Spinal cord (tissue), 10 donors: ENCODE results near the gene SH3RF3. TPM values are rescaled to one million over a fixed set of nuclear protein-coding genes. Genes with fewer than 3 reads are reported as not detected.

Source experiments
- DNase-seq, 6 donors: peaks; one replicate each; pipeline versions ENCODE4 v3.0.0 to v3.0.0-alpha.2; 2013 to 2015; ENCODE audit warnings: low spot score in 6 of 6, low read depth in 4 of 6
- H3K27ac ChIP-seq: one replicate; pipeline ENCODE4 v1.5.1; 2013; ENCODE audit warnings: low read depth, low read length, control low read depth
- H3K27me3 ChIP-seq: one replicate; pipeline ENCODE4 v1.6.1; 2013; ENCODE audit warnings: low read length; ENCODE audit not compliant: control insufficient read depth, insufficient read depth
- H3K36me3 ChIP-seq: one replicate; pipeline ENCODE4 v1.6.1; 2013; ENCODE audit warnings: low read length; ENCODE audit not compliant: control insufficient read depth, insufficient read depth
- H3K4me1 ChIP-seq: one replicate; pipeline ENCODE4 v1.6.1; 2013; ENCODE audit warnings: low read length; ENCODE audit not compliant: control insufficient read depth, insufficient read depth
- H3K4me3 ChIP-seq: one replicate; pipeline ENCODE4 v1.5.1; 2013; ENCODE audit warnings: low read depth, low read length, control low read depth
- H3K9me3 ChIP-seq: one replicate; pipeline ENCODE4 v1.6.1; 2013; ENCODE audit warnings: low read length; ENCODE audit not compliant: control insufficient read depth, insufficient read depth
- WGBS: methylation state at CpG from one replicate; pipeline ENCODE4 v1.1.5; 2013; ENCODE audit warnings: missing lambda C conversion rate; ENCODE audit not compliant: insufficient coverage; 5-methylcytosine and 5-hydroxymethylcytosine counted together
- polyA plus RNA-seq, 2 donors: library from polyadenylated mRNA; unstranded; fragments of 120-200 nt; gene quantifications; one replicate each; pipeline ENCODE4 v1.2.1, GENCODE V29; 2013; ENCODE audit not compliant: insufficient read length in 2 of 2
- total RNA-seq, 2 donors: library from RNA; depleted of rRNA in 1 of 2; stranded (reverse); fragments of 120-200 nt in 1 of 2; fragments of >200 nt in 1 of 2; gene quantifications; one replicate each; pipeline versions ENCODE4 v1.2.3 to v1.2.4, GENCODE V29; 2013 to 2014
- donor health status: healthy.

Gene SH3RF3
- total and polyA plus RNA-seq, 4 donors = 4.8 to 11.8 (median 7.8) TPM

- 87% methylated on average over 16 of the region's 16 CpGs for WGBS
Measured at GRCh38 chr2:109422758-109423500, 293.9 kb downstream of the SH3RF3 start.

GRCh38 chr2:109423556-109424359 lies 294.8 kb downstream of the SH3RF3 start:
- no peak for DNase-seq
- Histone ChIP-seq H3K9me3 (no peaks in the 10 kb centered on the region), H3K36me3 (peaks cover 7% of the 10 kb centered on the region), H3K27me3 (no peaks in the 10 kb centered on the region), H3K4me3 (no peak overlapping the region), H3K4me1 (no peaks in the 10 kb centered on the region), H3K27ac (no peak overlapping the region)
- WGBS = 89% methylated on average over 20 of the region's 22 CpGs

More at GRCh38 chr2:109422758-109423500, 293.9 kb downstream of the SH3RF3 start:
- H3K27ac ChIP-seq = no peak overlapping the region
- DNase-seq = no peak
- no peak overlapping the region for H3K4me3 ChIP-seq
- H3K27me3 ChIP-seq = no peaks in the 10 kb centered on the region
- no peaks in the 10 kb centered on the region for H3K4me1 ChIP-seq
- H3K9me3 ChIP-seq = no peaks in the 10 kb centered on the region
- peaks cover 7% of the 10 kb centered on the region for H3K36me3 ChIP-seq

- Histone ChIP-seq H3K4me1 (peaks cover 8% of the 10 kb centered on the region), H3K27ac (no peak overlapping the region), H3K4me3 (no peak overlapping the region), H3K27me3 (peaks cover 2% of the 10 kb centered on the region), H3K36me3 (peaks cover 14% of the 10 kb centered on the region), H3K9me3 (no peaks in the 10 kb centered on the region)
- WGBS = 100% methylated on average over 2 of the region's 3 CpGs
- no peak for DNase-seq
Measured at GRCh38 chr2:109425411-109425810, 296.4 kb downstream of the SH3RF3 start.

- Histone ChIP-seq H3K9me3 (no peaks in the 10 kb centered on the region), H3K36me3 (peaks cover 14% of the 10 kb centered on the region), H3K27me3 (peaks cover 2% of the 10 kb centered on the region), H3K27ac (no peak overlapping the region), H3K4me1 (peaks cover 8% of the 10 kb centered on the region), H3K4me3 (no peak overlapping the region)
- no peak for DNase-seq
- 95% methylated on average over 11 of the region's 11 CpGs for WGBS
Measured at GRCh38 chr2:109427661-109428091, 298.7 kb downstream of the SH3RF3 start.

GRCh38 chr2:109428281-109428680 lies 299.3 kb downstream of the SH3RF3 start:
- H3K27ac ChIP-seq = no peak overlapping the region
- H3K36me3 ChIP-seq = peaks cover 14% of the 10 kb centered on the region
- WGBS = 91% methylated on average over 10 of the region's 12 CpGs
- DNase-seq = no peak
- H3K9me3 ChIP-seq = no peaks in the 10 kb centered on the region
- peaks cover 2% of the 10 kb centered on the region for H3K27me3 ChIP-seq
- no peak overlapping the region for H3K4me3 ChIP-seq
- peaks cover 8% of the 10 kb centered on the region for H3K4me1 ChIP-seq

- peaks cover 8% of the 10 kb centered on the region for H3K36me3 ChIP-seq
- DNase-seq = no peak
- no peaks in the 10 kb centered on the region for H3K9me3 ChIP-seq
- peaks cover 8% of the 10 kb centered on the region for H3K4me1 ChIP-seq
- WGBS = 89% methylated on average over 18 of the region's 19 CpGs
- H3K27ac ChIP-seq = no peak overlapping the region
- peaks cover 2% of the 10 kb centered on the region for H3K27me3 ChIP-seq
- no peak overlapping the region for H3K4me3 ChIP-seq
Measured at GRCh38 chr2:109428841-109429566, 300.0 kb downstream of the SH3RF3 start.

GRCh38 chr2:109429567-109430328 lies 300.7 kb downstream of the SH3RF3 start:
- DNase-seq = peak in 2 of 6 donors; percentile 39 to 63
- H3K4me1 ChIP-seq = peaks cover 8% of the 10 kb centered on the region
- peaks cover 6% of the 10 kb centered on the region for H3K36me3 ChIP-seq
- H3K4me3 ChIP-seq = no peak overlapping the region
- 77% methylated on average over 17 of the region's 18 CpGs for WGBS
- no peak overlapping the region for H3K27ac ChIP-seq
- peaks cover 2% of the 10 kb centered on the region for H3K27me3 ChIP-seq
- H3K9me3 ChIP-seq = no peaks in the 10 kb centered on the region

GRCh38 chr2:109430329-109430636 lies 301.3 kb downstream of the SH3RF3 start:
- H3K27me3 ChIP-seq = peaks cover 5% of the 10 kb centered on the region
- H3K27ac ChIP-seq = no peak overlapping the region
- no peak overlapping the region for H3K4me3 ChIP-seq
- peaks cover 8% of the 10 kb centered on the region for H3K4me1 ChIP-seq
- peaks cover 6% of the 10 kb centered on the region for H3K36me3 ChIP-seq
- WGBS = 65% methylated on average over 4 of the region's 5 CpGs
- DNase-seq = no peak
- no peaks in the 10 kb centered on the region for H3K9me3 ChIP-seq

GRCh38 chr2:109432421-109432820 lies 303.4 kb downstream of the SH3RF3 start:
- 99% methylated on average over 16 of the region's 17 CpGs for WGBS
- Histone ChIP-seq H3K9me3 (no peaks in the 10 kb centered on the region), H3K27ac (no peak overlapping the region), H3K4me1 (peaks cover 23% of the 10 kb centered on the region), H3K4me3 (no peak overlapping the region), H3K27me3 (peaks cover 9% of the 10 kb centered on the region), H3K36me3 (peaks cover 11% of the 10 kb centered on the region)
- no peak for DNase-seq
